Astrocyte (in vitro differentiated cells and primary cell): ENCODE data around the gene PEX26. TPM values are rescaled to one million over a fixed set of nuclear protein-coding genes. Genes with fewer than 3 reads are reported as not detected.
"Not testable (repeated sequence)": the region's sequence is repeated elsewhere in the genome, so short reads cannot be mapped to it uniquely, and the experiment has no call there.

Experiments
- DNase-seq: peaks from one replicate; pipeline ENCODE4 v3.0.0-alpha.2; 2010; ENCODE audit warnings: low read depth
- FAIRE-seq: peaks from 2 replicates; lab custom pipeline; 2011; peaks lifted over from hg19 to GRCh38; lab: Jason Lieb, UNC
- H2AFZ ChIP-seq: 2 replicates; pipeline ENCODE4 v1.6.0; 2012; ENCODE audit warnings: low read depth, low read length, inconsistent platforms
- H3K27ac ChIP-seq: 2 replicates; pipeline ENCODE4 v1.5.1; 2011; ENCODE audit warnings: low read depth, low read length, inconsistent platforms
- H3K27me3 ChIP-seq: 2 replicates; pipeline ENCODE4 v1.6.0; 2011; ENCODE audit warnings: low read length, inconsistent platforms; ENCODE audit not compliant: insufficient read depth
- H3K36me3 ChIP-seq: 2 replicates; pipeline ENCODE4 v1.5.1; 2011; ENCODE audit warnings: low read length, inconsistent platforms; ENCODE audit not compliant: insufficient read depth
- H3K4me1 ChIP-seq: 2 replicates; pipeline ENCODE4 v1.5.1; 2011; ENCODE audit warnings: low read length, inconsistent platforms; ENCODE audit not compliant: insufficient read depth
- H3K4me2 ChIP-seq: 2 replicates; pipeline ENCODE4 v1.6.0; 2012; ENCODE audit warnings: low read length, inconsistent platforms
- H3K4me3 ChIP-seq: 2 replicates; pipeline ENCODE4 v1.5.1; 2011; ENCODE audit warnings: low read depth, mild to moderate bottlenecking, low read length, inconsistent platforms; ENCODE audit not compliant: insufficient read depth
- H3K79me2 ChIP-seq: 2 replicates; pipeline ENCODE4 v1.6.0; 2012; ENCODE audit warnings: mild to moderate bottlenecking, low read length, inconsistent platforms; ENCODE audit not compliant: insufficient read depth
- H3K9ac ChIP-seq: 2 replicates; pipeline ENCODE4 v1.6.0; 2012; ENCODE audit warnings: mild to moderate bottlenecking, low read length, inconsistent platforms
- H3K9me3 ChIP-seq: 2 replicates; pipeline ENCODE4 v1.5.1; 2012; ENCODE audit warnings: low read depth, mild to moderate bottlenecking, low read length, inconsistent platforms; ENCODE audit not compliant: insufficient read depth
- H4K20me1 ChIP-seq: 2 replicates; pipeline ENCODE4 v1.6.0; 2012; ENCODE audit warnings: low read length, inconsistent platforms; ENCODE audit not compliant: insufficient read depth
- H3K27ac Mint-ChIP-seq: one replicate; pipeline ENCODE4 v1.8.0; 2021; ENCODE audit warnings: mild to moderate bottlenecking, mixed read lengths; ENCODE audit not compliant: unreplicated experiment
- H3K27me3 Mint-ChIP-seq: one replicate; pipeline ENCODE4 v1.8.0; 2021; ENCODE audit warnings: low read depth, mixed read lengths; ENCODE audit not compliant: unreplicated experiment
- H3K36me3 Mint-ChIP-seq: one replicate; pipeline ENCODE4 v1.8.0; 2021; ENCODE audit warnings: low read depth, mixed read lengths; ENCODE audit not compliant: unreplicated experiment
- H3K4me1 Mint-ChIP-seq: one replicate; pipeline ENCODE4 v1.8.0; 2021; ENCODE audit warnings: low read depth, mixed read lengths; ENCODE audit not compliant: unreplicated experiment
- H3K4me3 Mint-ChIP-seq: one replicate; pipeline ENCODE4 v1.8.0; 2021; ENCODE audit warnings: mild to moderate bottlenecking, moderate library complexity, mixed read lengths; ENCODE audit not compliant: unreplicated experiment
- H3K9me3 Mint-ChIP-seq: one replicate; pipeline ENCODE4 v1.8.0; 2021; ENCODE audit warnings: mild to moderate bottlenecking, mixed read lengths; ENCODE audit not compliant: unreplicated experiment
- EZH2 ChIP-seq: IDR thresholded peaks from 2 replicates; pipeline ENCODE4 v1.6.1; 2012; ENCODE audit warnings: mild to moderate bottlenecking, low read length, inconsistent platforms; ENCODE audit not compliant: insufficient read depth
- total RNA-seq: library from RNA; stranded (reverse); gene quantifications from 2 replicates; pipeline ENCODE4 v1.2.1, GENCODE V29; 2021
- TF ChIP-seq, protein P1 (sequence below): IDR thresholded peaks from 2 replicates; pipeline ENCODE4 v1.5.1; 2011; ENCODE audit warnings: low read depth, mild to moderate bottlenecking, inconsistent platforms, low read length, moderate library complexity; ENCODE audit not compliant: insufficient read depth

The PEX26 gene
- total RNA-seq, 1 donor from 2014 or later, result 41.9 TPM

DNA sequence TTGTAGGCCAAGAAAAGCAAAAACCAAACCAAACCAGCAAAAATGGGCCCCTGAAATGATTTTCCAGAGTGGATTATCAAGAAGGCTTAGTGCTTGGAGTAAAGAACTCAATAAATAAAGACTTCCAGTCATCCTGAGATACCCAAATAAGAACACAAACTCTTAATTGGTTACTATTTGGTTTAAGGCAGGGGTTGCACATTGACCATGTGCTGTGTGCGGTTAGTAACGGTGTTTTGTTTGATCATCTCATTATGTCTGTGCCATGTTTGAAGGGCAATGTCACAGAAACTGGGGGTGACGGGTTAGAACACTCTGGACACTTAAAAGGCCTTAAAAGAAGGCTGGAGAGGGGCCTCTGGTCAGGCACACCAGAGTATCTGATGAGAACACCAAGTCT is 43.7 kb upstream of the PEX26 start:
- no peak for TF ChIP-seq EZH2
- TF ChIP-seq, protein P1, sequence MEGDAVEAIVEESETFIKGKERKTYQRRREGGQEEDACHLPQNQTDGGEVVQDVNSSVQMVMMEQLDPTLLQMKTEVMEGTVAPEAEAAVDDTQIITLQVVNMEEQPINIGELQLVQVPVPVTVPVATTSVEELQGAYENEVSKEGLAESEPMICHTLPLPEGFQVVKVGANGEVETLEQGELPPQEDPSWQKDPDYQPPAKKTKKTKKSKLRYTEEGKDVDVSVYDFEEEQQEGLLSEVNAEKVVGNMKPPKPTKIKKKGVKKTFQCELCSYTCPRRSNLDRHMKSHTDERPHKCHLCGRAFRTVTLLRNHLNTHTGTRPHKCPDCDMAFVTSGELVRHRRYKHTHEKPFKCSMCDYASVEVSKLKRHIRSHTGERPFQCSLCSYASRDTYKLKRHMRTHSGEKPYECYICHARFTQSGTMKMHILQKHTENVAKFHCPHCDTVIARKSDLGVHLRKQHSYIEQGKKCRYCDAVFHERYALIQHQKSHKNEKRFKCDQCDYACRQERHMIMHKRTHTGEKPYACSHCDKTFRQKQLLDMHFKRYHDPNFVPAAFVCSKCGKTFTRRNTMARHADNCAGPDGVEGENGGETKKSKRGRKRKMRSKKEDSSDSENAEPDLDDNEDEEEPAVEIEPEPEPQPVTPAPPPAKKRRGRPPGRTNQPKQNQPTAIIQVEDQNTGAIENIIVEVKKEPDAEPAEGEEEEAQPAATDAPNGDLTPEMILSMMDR, result no peak

DNA sequence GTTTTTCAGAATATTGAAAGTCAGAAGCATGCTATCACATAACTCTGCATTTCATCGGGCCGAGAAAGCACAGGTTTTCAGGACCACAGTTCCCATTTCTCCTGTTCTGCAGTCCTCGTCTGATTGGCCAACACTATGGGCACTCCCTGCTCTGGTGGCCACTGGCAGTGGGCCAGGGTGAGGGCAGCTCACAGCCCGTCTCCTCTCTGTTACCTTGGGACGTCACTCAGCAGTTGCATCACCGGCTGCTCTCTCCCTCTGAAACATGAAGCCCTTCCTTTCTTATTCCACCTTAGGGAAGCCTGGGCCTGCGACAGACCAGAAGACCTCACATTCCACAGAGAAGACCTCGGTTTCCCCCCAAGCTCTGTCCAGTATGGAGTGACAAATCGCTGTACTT is 42.0 kb upstream of the PEX26 start:
- no peaks in the 10 kb centered on the region for H3K27me3 ChIP-seq
- Mint-ChIP-seq H3K27ac (no peak overlapping the region), H3K4me1 (peaks cover 37% of the 10 kb centered on the region), H3K9me3 (peaks cover 2% of the 10 kb centered on the region), H3K36me3 (no peaks in the 10 kb centered on the region), H3K27me3 (no peaks in the 10 kb centered on the region), H3K4me3 (no peak overlapping the region)
- TF ChIP-seq EZH2, result no peak
- TF ChIP-seq, protein P1, result no peak
- H3K36me3 ChIP-seq, result no peaks in the 10 kb centered on the region
- no peak overlapping the region for H3K9ac ChIP-seq
- H3K79me2 ChIP-seq, result no peaks in the 10 kb centered on the region
- no peaks in the 10 kb centered on the region for H3K9me3 ChIP-seq
- no peak overlapping the region for H3K27ac ChIP-seq
- DNase-seq (no peak), FAIRE-seq (no peak)
- H3K4me3 ChIP-seq, result no peak overlapping the region
- H2AFZ ChIP-seq, result no peak overlapping the region
- no peak overlapping the region for H3K4me2 ChIP-seq
- peaks cover 32% of the 10 kb centered on the region for H3K4me1 ChIP-seq
- H4K20me1 ChIP-seq, result no peaks in the 10 kb centered on the region

More for the DNA sequence above, 43.7 kb upstream of the PEX26 start:
- Histone ChIP-seq H4K20me1 (no peaks in the 10 kb centered on the region), H3K27ac (no peak overlapping the region), H3K4me3 (no peak overlapping the region), H3K9me3 (no peaks in the 10 kb centered on the region), H3K79me2 (no peaks in the 10 kb centered on the region), H3K4me2 (no peak overlapping the region), H2AFZ (no peak overlapping the region), H3K27me3 (no peaks in the 10 kb centered on the region), H3K4me1 (peaks cover 32% of the 10 kb centered on the region), H3K36me3 (no peaks in the 10 kb centered on the region), H3K9ac (no peak overlapping the region)
- DNase-seq (no peak), FAIRE-seq (no peak)
- Mint-ChIP-seq H3K27ac (peak overlapping the region; percentile 91), H3K36me3 (no peaks in the 10 kb centered on the region), H3K27me3 (no peaks in the 10 kb centered on the region), H3K9me3 (no peaks in the 10 kb centered on the region), H3K4me3 (no peak overlapping the region), H3K4me1 (peaks cover 37% of the 10 kb centered on the region)

DNA sequence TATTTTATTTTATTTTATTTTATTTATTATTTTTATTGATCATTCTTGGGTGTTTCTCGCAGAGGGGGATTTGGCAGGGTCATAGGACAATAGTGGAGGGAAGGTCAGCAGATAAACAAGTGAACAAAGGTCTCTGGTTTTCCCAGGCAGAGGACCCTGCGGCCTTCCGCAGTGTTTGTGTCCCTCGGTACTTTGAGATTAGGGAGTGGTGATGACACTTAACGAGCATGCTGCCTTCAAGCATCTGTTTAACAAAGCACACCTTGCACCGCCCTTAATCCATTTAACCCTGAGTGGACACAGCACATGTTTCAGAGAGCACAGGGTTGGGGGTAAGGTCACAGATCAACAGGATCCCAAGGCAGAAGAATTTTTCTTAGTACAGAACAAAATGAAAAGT is 36.9 kb upstream of the PEX26 start:
- H3K27ac Mint-ChIP-seq, FAIRE-seq, H3K79me2 ChIP-seq, H3K27me3 ChIP-seq, H3K36me3 ChIP-seq, DNase-seq, H3K9me3 Mint-ChIP-seq, H3K4me1 Mint-ChIP-seq, H2AFZ ChIP-seq, H3K9ac ChIP-seq, H3K27ac ChIP-seq, H3K4me2 ChIP-seq, H3K27me3 Mint-ChIP-seq, H4K20me1 ChIP-seq, H3K4me3 Mint-ChIP-seq, H3K4me3 ChIP-seq, H3K9me3 ChIP-seq, H3K36me3 Mint-ChIP-seq: not testable (repeated sequence)
- H3K4me1 ChIP-seq, result peaks cover 12% of the 10 kb centered on the region
